Hepatic stellate cell (primary cell): ENCODE data around the gene LDB1.

Experiments
- DNase-seq: peaks from one replicate; pipeline ENCODE4 v3.0.0; 2011; ENCODE audit warnings: low spot score

LDB1 gene

DNA sequence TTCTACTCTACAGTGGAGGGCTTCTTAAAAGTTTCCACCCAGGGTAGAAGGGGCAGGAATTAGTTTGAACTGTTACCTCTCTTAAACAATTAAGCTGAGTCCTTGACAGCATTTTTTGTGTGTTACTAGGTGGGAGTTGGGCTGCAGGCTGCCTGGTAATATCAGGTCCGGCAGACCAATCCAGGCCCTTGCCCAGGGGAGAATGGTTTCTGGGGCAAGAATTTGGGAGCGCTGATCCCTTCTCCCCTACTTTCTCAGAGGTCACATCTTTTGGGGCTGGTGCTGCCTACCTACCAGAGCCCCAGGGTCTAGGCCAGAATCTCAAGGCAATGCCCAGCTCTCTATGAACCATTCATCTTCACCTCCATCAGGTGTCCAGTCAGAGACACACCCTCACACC is 14.2 kb upstream of the LDB1 start:
- DNase-seq, result no peak

DNA sequence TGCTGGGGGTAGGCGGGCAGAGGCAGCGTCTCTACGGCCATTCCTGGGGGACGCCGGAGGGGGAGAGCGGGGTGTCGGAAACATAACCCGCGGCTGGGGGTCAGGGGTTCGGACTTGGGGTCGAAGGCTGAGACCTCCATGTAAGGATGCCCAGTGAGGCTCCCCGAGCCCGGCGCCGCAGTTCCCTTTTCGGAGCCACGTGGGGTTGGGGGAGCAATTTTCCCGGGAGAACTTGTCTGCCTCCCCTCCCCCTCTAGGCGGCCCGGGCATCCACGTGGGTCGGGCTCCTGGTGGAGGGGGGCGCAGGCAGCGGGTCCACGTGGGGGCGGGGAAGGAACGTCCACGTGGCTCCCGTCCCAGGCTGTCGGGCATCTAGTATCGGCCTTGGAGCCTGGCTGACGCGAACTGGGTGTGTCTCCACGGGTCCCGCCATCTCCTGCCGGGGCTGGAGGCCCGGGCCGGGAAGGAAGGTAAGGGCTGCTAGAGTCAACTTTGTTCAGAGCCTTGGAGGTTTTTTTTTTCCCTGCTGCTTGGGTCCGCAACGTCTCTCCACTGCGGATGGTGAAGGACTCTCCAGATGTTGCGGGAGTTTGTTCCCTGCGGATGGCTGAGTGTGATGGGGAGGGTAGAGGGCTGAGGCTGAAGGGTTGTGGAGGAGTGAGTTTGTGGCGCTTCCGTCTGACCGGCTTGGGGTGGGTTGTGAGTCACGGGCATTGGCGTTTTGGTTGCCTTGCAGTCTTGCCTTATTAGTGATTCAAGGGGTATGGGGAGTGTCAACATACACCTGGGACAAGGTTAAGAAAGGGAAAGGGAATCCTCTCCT is 13.4 kb upstream of the LDB1 start:
- DNase-seq, result peak; percentile 80

DNA sequence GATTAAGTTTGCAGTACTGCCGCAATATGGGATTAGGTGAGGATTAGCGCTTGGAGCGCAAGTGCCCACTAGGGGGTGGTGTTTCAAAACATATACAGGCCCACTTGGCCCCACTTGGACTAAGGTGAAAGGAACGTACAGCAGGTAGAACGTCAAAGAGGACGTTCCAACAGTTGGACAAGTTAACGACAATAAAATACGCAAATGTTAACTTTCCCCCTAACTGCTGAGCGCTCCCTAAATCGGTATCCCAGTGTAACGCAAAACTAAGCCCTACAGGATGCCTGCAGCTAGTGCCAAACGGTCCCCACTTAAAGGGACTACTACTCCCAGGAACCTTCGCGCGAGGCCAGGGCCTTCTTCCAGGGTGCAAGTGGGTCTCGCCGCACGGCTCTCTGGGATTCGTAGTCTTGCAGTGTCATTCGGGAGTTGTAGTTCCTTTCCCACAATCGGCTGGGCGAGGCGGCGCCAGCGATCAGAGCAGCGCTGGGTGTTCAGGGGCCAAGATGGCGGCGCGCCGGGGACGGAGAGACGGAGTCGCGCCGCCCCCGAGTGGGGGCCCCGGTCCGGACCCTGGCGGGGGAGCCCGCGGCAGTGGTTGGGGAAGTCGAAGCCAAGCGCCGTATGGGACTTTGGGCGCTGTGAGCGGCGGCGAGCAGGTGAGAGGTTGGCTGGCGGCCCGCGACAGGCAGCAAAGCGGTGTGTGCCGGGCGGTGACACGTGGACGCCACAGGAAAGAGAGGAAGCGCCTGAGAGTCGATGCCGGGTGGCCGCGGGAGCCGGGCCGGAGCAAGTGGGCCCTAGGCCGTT is 12.6 kb upstream of the LDB1 start, which contains the start of gene PPRC1:
Gene PPRC1 (plus strand): TSS at position 478 of the 810 bp plus-strand sequence. CDS start 29 bp downstream, at position 507.
- DNase-seq, result peak; percentile 98

DNA sequence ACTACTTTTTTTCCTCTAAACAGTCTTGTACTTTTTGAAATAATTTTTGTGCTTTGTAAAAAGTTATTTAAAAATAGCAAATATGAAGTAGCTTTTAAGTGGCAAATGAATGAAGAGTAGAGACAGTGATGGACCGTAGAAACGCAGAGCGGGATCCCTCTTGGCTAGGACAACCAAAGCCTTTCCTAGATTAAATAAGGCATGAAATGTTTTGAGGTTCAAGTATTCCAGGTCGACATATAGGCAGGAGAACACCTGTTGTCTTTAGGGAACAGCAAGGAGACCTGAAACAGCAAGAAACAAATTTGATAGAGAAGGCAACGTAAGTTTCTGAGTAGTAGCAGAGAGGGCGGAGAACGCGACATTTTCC is 12.0 kb upstream of the LDB1 start:
- DNase-seq, result no peak

DNA sequence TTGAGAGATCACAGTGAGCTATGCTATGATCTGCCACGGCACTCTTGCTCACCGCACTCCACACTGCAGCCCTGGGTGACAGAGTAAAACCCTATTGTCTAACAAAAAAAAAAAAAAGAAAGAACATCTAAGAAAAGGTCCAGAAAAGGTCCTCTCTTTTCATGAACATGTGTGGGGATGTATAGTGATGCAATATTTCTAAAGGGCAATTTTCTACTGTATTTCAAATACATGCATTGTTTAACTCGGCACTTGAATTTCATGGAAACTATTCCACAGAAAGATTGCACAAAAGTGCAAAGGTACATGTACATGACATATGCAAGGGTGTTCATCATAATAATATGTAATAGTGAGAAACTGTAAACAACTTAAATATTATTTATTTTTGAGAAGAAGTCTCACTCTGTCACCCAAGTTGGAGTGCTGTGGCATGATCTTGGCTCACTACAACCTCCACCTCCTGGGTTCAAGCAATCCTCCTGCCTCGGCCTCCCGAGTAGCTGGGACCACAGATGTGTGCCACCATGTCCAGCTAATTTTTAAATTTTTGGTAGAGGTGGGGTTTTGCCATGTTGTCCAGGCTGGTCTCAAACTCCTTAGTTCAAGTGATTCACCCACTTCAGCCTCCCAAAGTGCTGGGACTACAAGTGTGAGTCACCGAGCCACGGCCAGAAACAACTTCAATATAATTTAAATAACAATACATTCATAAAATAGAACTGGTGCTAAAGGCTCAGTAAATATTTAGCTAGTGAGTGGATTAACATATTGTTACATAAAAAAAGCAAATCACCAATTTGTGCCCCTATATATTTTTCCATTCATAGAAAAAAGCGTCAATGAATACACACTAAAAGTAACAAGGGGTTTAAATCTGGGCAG is 11.4 kb upstream of the LDB1 start:
- DNase-seq, result no peak

DNA sequence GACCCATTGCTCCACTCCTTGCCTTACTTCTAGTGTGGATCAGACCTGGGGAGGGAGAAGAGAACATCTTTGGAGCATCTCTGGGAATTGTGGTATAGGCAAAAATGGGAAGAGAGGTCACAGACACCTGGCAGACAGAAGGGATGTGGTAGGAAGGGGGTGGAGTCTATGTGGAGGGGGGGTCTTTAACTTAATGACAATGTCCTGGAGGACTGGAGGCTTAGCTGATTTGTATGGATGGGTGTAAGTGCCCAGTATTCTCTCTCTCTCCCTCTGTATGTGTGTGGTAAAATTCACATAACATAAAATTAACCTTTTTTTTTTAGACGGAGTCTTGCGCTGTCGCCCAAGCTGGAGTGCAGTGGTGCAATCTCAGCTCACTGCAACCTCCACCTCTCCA is 3.1 kb upstream of the LDB1 start:
- DNase-seq, result no peak

DNA sequence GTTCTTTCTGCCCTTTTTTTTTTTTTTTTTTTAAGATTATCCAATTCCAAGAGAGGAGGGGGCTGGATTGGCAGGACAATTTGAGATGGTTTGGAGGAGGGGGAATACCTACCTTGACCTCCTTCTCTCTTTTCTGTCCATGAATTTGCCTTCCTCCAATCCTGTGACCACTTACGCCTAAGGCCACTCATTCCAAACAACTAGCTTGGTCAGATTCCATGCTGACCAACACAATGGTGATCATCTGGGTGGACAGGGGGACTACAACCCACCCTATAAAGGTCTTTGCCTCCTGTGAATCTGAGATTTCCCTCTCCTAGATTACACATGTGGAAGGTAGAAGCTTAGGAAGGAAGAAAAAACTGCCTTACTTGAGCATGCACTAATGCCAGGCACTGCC is 2.3 kb upstream of the LDB1 start:
- DNase-seq, result no peak

DNA sequence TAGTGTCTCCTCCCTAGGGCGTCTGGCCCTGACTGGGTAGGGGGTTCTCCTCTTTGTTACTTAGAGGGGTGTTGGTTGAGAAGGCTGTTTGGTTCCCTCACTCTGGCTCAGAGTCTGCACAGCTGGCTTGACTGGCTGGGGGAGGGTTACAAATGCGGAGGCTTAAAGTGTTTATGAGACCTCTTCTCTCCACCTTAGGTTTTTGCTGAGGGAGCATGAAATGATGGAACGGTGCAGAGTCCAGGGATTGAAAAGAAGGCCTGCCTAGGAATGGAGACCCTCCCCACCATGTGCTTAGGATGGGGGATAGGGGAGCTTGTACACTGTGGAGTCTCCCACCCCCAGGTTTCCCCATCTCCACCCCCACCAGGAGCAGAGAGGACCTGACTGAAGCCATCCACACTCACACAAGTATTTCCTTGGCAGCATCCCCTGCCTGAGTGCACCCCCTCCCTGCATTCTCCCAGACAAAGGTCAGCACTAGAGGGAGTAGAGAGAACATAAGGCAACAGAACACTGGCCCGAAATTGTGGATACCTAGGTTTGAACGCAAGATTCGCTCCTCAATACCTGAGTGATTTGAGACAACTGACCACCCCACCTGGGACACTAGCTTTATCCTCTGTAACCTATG is 1.7 kb upstream of the LDB1 start:
- DNase-seq, result no peak

DNA sequence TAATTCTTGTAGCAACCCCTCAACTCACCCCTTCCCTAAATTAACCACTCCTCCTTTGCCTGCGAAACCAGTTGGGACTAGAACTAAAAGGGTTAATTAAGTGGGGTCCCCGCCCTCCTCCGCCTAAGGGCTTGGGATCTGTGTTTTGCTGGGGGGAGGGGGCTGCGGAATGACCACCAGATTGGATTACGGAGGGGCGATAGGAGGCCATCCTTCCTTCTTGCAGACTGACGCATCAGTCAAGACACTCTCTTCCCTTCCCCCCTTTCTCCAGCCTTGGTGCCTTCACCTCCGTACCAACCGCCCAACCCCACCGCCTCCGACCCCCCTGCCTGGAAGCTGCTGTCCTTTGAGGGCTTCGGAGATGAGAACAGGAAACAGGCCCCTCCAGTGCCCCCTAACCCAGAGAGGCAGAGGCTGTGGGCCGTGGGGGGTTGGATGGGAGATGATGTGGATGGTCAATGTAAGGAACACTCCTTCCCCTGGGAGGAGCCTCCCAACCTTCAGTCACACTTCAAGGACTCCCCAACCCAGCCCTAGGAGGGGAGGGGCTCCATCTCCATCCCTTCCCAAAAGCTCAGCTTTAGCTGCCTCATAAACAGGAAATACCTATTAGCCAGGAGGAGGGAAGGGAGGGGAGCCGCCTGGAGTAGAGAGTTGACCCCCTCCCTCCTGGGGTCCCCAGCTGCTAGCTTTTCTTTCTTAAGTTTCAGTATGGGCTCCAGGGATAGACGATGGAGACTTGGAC is 997 bp upstream of the LDB1 start:
- DNase-seq, result peak; percentile 68

DNA sequence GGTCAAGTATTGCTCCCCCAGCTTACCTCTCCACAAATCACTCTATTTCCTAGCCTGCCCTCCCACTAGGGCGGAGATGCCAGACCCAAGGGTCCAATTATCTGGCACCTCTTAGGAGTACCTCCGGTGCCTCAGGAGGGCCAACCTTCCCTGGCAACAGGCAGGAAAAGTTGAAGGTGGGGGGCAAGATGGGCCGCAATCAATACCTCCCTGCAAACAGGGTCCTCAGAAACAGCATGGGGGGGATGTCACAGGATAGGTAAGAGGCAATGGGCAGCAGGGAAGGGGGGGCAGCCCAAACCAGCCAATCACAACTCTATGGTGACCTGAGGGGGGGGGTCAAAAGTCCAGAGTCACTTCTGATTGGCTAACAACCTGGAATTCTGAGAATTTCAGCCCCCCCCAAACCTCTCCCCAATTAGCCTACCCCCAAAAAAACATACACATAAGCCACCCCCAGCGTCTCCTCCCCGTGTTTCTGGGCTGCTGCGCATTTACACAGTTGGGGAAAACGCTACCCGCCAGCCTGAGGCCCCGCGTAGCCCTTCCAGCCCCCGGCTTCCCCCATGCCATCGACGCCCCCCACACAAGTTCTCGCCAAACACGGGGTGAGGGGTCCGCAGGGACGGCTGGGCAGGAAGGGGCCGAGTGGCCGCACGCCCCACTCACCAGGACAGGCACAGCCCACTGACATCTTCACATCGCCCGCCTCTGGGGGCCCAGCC is 589 bp downstream of the LDB1 start:
- peak; percentile 92 for DNase-seq

DNA sequence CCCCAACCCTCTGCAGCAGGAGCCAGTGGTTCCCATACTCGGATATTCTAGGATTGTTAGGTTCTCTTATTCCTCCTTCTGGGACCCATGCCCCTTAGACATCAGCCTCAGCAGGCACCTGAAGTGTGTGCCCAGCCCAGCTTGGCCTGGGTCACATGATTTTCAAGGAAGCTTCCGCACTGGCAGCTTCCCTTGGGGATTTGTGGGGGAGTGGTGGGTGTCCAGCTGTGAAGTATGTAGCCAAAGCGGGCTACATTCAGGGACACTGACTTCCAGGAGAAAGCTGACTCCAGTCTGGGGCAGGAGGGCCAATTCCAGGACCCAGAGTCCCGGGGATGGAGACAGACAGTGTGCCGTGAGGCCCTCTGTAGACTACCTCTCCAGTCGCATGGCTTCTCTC is 1.3 kb downstream of the LDB1 start:
- DNase-seq, result peak; percentile 53

DNA sequence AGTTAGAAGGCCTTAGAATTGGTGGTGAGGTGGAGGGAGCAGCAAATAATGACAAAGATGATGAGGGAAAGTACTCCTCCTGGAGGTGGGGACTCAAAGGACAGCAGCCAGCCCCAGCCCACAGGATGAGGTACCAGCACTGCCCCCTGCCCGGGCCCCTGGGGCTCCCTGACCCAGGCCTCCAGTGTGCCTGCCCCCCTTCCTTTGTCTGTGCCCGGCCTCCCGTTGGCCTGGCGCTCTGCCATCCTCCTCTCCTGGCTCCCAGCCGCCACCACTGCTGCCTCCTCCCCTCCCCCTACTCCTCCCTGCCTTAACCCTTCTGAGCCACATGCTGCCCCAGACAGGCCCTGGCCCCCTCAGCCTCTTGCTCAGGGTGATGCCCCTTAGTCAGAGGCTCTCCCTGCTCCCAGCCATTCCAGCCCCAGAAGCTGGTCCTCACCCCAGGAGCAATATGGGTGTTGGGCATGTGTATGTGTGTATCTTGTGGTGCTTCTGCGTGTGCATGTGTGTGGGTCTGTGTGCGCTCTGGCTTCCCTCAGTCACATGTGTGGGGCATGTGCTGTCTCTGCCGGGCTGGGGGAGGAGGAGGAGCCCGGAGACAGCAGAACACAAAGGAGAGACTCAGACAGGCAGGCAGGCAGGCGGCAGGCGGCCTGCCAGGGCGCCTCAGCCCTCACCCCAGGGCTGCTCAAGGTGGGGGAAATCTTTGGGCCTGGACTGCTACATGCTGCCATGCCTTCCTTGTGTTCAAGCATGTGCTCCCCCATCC is 2.6 kb downstream of the LDB1 start:
- peak; percentile 44 for DNase-seq

DNA sequence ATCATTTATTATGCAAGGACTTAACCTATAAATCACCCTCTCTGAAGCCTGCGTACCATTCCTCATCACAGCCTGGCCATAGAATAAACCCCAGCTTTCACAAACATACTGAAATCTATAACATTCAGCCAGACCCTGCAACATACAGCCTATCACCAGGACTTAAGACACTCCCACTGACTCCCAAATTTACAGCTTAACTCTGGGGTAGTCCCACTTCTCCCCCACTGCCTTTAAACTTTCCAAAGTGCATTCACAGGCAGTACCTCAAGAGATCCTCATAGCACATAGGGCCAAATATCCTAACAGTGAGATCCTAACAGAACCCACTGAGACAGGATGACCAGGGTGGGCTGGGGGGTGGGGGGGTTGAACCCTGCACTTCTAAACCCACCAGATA is 3.5 kb downstream of the LDB1 start:
- no peak for DNase-seq

DNA sequence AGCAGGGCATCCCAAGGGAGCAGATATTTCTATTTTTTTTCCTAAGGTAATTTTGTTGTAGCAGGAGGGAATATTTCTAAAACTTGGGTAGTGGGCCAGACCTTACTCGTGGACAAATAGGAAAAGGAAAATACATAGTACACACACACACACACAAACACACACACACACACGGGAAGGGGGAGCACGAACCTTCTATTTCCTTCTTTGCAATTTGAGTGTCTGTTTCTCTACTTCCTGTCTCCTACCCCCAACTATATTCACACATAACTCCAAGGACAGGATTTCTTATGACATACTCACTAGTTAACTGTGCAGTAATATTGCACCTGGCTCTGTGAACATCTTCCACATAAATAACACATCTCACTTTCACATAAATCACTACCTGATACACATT is 4.4 kb downstream of the LDB1 start:
- no peak for DNase-seq

DNA sequence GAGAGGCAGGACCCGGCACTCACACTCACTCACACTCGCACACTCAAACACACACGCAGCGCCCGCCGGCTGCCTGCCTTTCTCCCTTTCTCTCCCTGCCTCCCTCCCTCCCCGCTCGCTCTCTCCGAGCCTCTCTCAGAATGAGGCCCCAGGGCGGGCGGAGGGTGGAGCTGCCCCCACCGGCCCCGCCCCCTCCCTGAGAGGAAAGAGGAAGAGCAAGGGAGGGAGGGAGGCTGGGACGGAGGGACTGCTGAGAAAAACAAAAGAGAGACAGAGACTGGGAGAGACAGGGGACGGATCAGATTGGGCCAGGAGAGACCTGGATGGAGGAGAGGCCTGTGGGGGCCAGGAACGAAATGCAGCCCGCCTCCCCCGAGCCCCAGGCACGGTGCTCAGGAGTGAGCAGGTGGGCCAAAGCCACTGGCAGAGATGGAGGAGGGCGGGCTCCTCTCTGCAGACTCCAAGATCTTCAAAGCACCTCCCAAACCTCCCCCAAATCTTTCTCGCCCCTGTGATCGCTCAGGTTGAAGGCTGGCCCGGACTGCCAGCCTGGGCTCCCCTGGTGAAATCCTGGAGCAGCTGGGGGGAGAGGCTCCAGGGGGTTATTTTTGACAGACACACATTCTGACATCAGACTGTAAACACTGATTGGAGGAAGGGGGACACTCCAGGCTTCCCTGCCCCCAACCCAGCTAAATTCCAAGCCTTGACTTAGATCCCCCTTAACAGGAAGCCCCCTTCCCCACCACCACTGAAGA is 5.1 kb downstream of the LDB1 start:
- peak; percentile 86 for DNase-seq

DNA sequence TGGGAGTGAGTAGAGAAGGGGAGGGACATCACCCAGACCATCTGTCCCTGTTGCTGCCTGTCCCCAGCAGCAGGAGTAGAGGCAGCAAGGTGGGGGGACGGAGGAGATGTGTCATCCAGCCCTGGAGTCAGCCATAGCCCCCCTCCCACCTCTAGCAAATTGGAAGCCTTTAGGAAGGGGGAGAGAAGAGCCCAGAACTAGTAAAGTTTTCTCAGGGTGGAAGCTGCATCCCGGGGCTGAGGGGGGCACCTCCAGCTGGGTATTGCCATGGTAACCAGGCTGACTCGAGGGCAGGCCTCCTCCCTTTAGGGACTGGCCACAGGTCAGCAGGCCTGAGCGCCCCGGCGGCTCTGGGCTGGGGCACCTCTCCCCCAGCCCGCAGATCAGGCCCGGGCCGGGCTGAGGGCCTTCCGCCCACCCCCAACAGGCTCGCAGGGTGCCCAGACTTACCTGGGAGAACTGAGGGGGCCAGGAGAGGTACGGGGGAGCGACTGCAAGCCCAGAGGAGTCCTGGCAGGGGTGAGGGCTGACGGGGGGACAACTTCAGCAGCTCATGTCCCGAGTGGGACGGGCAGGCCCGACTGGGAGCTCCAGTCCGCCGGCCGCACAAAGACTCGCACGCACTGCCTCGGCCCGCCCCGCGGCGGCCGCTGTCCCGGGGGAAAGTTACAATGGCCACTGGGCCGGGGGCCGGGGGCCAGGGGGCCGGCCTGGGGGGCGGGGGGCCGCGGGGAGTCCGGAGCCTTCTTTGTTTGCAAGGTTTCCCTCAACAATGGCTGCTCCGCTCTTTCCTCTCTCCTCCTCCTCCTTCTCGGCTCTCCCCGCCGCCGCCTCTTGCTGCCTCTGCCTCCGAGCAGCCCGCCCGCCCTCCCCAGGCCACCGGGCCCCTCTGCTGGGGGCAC is 6.0 kb downstream of the LDB1 start:
- no peak for DNase-seq

DNA sequence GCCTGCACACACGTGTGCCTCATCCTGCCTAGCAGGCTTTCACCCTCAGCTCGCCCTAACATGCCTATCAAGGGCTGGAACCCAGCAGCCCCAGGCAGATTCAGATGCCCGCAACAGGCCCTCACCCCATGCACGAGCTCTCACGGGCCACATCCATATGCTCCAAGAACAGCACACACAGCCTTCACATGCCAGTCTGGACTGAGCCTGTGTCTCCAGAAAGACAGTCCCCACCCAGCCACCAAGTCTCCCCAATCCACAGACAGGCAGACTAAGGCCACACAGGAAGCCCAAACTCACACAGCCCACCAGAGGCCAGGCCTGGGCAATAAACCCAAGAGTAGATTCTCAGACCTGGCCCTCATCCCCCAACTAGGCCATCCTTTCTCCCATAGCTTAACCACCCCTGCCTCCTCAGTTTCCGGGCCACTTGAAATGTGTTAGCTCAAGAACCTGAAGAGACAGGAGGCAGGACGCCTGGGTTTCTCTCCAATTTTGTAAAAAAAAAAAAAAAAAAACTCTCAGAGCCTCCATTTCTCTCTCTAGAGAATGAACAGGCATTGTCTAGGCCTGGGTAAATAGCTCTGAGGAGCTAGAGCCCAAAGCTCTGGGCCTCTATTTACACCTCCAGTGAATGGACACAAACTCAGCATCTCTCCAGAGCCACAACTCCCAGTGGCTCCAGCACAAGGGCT is 6.8 kb downstream of the LDB1 start:
- no peak for DNase-seq
